Central memory CD4-positive, alpha-beta T cell (primary cell): ENCODE measurements around the gene CLEC18C.
"Not testable (repeated sequence)": the region's sequence is repeated elsewhere in the genome, so short reads cannot be mapped to it uniquely, and the experiment has no call there.

Experiments
- DNase-seq: peaks from one replicate; pipeline ENCODE4 v3.0.0; 2022

CLEC18C gene

DNA sequence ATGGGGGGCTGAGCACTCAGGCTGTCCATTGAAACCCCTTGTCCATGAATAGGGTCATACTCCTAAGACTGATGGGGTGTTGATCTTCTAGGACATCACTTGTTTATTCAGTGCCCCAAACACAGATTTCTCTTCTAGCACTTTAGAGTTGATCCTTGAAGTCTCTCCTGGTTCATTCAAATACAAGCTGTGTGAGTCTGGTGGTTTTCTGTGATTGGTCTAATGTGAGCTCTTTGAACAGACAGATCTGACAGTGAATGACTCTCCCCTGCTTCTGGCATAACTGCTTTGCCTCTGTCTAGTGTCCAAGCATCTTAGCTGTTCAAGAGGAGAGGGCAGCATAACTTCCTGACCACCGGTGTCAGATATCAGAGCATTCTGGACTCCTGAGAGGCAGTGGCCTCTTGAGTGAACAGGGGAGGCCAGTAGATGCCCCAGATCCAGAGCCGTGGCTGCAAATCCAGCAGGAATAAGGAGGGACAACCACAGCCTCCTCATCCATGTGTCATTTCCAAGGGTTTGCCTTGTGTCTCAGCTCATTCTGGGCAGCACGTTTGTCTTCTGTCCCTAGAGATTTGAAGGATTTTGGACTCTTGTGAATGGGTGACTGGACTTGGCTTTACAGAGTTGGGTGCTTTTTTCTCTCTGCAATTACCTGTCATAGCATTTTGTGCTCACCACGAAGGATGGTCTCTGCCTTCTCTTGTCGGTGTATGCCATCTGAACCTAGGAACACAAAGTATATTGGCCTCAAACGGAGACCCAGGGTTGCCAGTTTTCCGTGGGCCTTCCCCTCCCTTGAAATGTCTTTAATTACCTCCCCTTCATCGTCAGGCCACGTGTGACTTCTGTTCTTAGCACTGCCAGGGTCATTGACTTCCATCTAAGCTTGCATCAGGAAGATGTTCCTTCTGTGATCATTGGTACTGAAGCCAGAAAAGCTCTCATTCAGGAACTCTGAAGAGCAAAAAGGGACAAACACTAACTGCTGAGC is 13.9 kb upstream of the CLEC18C start:
- no peak for DNase-seq

DNA sequence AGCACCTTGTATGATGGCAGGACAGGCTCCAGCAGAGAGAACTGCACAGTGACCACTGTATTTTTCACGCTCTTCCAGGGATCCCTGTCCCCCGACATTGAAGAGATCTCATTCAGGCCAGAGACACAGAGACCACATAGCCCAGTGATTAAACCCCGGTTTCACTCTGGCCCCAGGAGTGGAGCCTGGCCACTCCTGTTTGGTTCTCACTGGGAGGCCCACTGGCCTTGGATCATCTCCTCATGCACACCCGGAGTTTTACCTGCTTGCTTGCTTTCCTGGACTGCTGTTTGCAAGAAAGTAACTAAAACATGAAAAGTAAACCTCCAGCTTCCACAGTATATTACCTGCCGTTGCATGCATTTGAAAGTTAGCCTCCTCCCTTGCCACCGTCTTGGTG is 13.2 kb upstream of the CLEC18C start:
- no peak for DNase-seq

DNA sequence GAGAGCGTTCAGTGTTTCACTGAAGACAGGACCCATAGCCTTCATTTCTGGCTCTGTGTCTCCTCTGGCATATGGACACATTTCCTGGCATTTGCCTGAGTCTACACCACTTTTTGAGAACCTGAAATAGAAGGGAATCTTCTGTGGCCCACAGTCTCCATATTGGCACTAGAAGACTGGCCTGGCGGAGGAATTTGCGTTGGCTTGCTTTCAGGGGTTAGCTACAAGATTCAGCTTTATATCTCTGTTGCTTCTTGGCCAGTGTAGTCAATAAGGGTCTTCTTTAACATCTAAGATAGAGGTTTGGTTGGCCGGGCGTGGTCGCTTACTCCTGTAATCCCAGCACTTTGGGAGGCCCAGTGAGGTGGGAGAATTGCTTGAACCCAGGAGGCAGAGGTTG is 12.8 kb upstream of the CLEC18C start:
- DNase-seq = no peak

DNA sequence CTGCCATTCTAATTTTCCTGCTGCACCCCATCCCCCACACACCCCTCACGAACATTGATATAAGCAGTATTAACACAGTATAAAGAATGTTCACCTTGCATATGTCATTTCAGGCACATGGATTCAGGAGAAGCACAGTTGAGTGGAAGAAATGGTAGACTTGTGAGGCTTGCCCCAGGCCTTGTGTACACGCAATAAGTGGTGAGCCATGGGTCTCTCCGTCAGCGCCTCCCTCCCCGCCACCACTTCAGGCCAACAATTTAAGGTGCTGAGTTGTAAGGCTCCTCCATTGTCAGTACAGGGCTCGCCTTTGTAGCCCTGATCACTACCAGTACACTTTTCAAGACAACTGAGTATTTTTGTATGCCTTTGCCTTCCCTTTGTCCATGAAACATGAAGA is 12.2 kb upstream of the CLEC18C start:
- no peak for DNase-seq

DNA sequence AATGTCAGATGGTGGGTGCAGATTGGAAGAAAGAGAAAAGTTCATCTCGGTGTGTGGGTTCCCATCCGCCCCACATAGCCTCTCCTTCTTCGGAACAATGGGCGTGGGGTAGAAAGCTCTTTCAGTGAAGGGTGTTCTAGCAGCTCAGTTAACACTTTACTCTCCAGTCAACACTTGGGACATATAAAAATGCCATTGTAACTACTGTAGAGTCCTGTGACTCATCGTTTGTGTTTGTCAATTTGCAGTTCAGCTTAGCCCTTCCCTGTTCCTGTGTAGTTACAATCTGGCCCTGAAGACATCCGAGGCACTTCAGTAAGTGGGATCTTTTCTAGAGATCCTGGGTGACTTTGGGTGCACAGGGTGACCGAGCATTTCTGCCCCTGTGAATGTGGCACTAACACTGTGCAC is 11.5 kb upstream of the CLEC18C start:
- DNase-seq = no peak

DNA sequence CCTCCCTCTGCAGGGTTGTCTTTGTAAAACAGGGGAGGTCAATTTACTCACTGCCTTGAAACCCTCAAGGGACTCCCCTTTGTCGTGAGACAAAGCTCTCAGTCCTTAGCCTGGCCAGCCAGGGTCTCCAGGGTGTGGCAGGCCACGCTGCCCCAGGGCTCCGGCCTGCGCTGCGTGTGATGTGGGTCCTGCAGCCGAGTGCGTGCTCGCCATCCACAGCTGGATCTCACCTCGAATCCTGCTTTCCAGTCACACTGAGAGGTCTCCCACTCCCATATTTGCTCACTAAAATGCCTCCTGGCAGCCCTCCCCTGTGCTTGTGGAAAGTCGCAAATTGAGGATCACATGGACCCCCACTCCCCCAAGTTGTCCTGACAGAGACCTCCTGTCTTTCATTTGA is 10.0 kb upstream of the CLEC18C start:
- DNase-seq = no peak

DNA sequence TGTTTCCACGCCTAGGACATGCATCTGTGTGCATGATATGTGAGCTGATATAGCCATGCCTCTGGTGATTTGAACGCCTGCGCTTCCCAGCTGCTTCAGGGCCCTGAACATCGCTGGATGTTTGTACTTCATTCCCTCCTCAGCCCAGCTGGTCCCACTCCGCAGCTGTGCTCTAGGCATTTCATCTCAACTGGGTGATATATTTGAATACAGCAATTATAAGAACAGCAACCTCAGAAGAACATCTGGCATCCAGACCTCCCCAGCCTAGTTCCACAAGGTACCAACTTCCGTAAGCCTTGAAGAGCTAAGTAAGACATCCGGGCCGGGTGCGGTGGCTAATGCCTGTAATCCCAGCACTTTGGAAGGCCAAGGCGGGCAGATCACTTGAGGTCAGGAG is 6.9 kb upstream of the CLEC18C start:
- DNase-seq = not testable (repeated sequence)

DNA sequence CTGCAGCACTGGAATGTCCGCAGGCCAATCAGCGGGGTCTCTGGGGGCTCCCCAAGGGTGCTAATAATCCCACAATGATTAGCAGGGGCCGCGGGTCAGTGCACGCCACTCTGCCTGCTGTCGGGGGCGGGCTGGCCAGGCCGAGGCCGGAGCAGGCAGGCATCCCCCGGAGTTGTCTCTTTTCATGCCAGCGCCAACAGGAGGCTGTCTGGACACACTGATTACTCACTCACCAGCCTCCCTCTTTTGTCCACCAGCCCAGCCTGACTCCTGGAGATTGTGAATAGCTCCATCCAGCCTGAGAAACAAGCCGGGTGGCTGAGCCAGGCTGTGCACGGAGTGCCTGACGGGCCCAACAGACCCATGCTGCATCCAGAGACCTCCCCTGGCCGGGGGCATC is 329 bp downstream of the CLEC18C start:
- DNase-seq = not testable (repeated sequence)

DNA sequence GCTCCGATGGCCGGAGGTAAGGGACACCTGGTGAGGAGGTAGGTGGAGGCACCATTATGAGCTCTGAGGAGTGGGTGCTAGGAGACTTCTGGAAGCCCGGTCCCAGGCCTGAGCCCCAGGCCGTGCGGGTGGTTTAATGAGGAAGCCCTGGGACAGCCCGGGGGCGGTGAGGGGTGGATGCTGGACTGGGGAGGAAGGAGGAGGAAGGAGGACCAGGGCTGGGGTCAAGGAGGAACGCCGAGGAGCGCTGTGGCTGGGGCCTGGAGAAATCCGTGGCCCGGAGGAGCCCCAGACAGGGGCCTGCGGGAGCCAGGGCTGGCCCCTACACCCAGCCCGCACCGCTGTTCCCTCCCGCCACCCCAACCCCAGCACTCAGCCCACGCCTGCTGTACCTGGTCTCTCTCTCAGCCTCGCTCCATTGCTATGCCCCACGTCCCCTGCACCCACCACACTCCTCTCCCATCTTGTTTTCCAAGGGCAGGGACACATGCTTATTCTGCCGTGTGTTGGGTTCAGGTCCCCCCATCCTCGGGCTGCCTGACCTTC is 873 bp downstream of the CLEC18C start:
- DNase-seq = not testable (repeated sequence)

DNA sequence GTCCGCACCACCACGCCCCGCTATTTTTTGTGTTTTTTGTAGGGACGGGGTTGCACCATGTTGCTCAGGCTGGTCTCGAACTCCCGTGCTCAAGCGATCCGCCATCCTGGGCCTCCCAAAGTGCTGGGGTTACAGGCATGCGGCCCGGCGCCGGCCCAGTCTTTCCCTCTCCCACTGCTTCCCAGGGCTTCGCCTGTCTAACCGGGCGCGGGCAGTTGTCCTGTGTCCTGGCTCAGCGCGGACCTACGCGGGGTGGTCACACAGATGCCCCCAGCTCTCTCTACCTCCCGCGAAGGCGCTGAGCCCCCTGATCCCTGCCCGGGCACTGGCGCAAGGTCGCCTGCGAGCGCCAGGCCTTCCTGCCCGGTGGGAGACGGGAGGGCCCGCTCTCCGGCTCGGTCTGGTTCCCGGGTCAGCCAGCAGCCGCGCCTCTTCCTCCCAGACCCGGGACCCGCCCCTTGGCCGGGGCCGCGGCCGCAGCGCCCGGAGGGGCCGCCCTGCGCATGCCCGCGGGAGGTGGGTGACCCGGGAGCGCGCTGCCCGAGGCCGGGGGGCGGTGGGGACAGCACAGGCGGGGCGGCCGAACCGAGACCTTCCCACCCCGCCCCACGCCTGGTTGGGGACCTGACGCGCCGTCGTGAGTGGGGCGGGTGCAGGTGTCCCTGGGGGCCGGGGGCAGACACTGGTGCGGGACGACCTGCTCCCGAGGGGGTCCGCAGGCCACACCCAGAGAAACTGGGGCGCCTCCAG is 14.4 kb downstream of the CLEC18C start:
- not testable (repeated sequence) for DNase-seq

DNA sequence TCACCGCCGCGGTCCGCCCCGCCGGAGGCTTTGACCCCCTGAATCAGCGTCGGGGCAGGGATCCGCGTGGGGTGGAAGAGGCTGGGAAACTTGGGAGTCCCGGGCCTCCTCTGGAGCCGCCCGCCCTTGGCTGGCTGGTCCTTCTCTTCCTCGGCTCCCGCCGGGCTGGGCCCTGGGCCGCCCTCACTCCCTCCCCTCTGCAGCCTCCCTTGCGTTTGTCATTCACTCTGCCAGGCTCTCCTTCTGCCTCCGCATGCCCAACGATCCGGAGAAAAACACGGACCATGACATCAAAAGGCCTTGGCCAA is 15.0 kb downstream of the CLEC18C start:
- DNase-seq = not testable (repeated sequence)

DNA sequence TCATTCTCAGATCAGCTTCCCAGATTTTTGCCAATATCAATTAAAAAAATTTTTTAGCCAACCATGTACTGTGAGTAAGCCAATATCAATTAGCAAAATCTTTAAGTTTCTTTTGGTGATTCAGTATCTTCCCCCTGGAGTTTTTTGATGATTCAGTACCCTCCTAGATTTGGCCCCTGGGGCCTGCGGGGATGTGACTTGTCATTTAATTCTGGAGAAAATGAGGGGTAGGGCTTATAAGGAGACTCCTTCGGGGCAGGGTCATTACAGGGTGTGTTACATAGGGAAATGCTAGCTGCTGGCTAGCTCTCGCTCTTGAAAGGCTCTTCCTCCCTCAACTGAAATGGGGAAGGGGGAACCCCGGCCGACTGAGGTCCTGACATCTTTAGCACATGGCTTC is 17.0 kb downstream of the CLEC18C start:
- not testable (repeated sequence) for DNase-seq

DNA sequence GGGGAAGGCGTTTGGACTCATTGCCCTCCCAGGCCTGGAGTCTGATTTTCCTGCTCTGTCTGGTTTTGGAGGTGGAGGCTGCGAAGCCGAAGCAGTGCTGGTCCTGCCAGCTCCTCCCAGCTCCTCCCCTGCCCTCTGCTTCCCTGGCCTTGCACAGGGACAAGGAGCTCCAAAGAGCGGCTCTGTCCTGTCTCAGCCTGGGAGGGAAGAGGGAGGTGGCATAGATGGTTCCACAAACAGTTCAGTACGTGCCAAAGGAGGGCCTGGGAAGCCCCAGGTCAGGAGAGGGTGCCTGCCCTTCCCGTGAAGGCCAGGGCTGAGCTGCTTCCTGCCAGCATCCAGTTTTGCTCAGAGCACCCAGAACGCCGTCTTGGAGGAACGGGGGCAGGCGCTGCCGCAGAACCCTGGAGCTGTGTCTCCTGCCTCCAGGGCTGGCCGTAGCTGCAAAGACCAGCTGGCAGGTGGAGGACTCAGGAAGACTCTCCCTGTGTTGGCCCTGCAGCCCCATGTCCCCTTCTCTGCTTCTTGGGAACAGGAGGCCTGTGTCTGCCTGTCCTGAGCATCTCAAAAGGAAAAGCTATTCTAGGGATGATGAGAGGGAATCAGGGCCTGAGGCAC is 23.2 kb downstream of the CLEC18C start:
- not testable (repeated sequence) for DNase-seq

DNA sequence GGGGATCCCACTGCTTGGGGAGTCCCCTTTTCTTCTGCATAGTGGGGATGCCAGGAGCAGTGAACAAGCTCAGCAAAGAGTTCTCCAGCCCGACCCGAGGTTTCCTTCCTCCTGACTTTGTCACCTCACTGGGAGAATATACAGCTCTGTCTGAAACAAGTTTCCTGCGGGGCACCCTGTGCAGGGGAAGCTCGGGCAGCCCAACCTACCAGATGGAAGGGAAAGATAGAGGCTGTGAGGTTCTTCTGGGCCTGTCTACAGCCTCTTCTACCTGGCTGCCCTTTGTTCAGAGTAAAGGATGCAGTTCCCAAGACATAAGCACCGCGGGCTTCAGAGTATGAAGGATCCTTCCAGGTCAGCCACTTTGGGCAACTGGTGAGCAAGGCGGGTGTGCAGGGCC is 24.0 kb downstream of the CLEC18C start:
- not testable (repeated sequence) for DNase-seq

DNA sequence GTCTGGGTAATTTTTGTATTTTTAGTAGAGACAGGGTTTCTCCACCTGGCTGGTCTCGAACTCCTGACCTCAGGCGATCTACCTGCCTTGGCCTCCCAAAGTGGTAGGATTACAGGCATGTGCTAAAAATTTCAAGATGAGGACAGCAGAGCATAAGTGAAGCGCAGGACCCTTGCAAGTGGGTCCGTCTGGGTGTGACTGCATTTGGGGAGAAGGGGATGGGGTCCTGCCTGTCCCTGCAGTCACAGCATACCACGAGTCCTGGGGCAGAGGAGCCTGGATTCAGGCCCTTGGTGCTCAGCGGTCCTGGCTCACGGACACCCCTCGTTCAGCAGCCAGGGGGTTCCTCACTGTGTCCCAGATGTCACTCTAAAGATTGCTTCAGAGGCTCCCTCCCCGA is 24.6 kb downstream of the CLEC18C start:
- not testable (repeated sequence) for DNase-seq

DNA sequence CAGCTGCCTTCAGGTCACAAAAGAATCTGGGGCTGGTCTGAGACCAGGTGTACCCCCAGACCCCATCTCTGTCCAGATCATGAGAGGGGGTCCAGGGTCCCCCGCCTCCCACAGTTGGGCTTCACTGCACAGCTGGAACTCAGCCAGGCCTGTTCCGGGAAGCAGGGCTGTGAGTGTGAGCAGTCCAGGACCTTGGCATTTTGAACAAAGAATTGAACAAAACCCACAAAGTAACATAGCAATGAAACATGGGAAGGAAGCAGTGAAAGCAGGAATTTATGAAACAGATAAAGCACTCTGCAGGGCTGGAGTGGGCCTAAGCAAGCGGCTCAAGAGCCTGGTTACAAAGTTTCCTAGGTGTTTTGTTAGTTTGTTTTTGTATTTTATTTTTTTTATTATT is 25.1 kb downstream of the CLEC18C start:
- DNase-seq = not testable (repeated sequence)

DNA sequence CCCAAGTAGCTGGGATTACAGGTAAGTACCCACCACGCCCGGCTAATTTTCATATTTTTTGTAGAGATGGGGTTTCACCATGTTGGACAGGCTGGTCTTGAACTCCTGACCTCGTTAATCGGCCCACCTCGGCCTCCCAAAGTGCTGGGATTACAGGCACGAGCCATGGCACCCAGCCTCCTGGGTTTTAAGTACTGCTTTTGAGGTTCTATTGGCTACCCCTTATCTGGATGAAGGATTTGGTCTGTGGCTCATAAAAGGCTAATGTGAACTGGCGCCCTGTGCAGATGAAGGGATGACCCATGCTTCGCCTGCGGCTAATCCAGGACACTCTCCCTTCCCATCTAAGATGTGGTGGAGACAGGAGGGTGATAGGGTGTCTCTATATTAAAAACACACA is 25.6 kb downstream of the CLEC18C start:
- not testable (repeated sequence) for DNase-seq

DNA sequence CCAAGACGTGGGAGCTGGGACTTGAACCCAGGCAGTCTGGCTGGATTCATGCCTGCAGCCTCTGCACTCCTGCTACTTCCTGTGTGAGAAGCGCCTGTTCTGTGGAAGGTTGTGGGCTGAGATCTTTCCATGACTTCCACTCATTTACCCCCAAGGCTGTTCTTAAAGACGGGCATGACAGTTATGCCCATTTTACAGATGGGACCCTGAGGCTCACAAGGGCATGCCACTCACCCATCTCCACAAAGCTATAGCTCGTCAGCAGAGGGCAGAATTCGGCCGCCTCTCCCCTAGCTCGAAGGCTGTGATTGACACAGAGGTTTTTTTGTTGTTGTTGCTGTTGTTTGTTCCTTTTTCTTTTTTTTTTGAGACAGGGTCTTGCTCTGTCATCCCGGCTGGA is 26.5 kb downstream of the CLEC18C start:
- DNase-seq = not testable (repeated sequence)

DNA sequence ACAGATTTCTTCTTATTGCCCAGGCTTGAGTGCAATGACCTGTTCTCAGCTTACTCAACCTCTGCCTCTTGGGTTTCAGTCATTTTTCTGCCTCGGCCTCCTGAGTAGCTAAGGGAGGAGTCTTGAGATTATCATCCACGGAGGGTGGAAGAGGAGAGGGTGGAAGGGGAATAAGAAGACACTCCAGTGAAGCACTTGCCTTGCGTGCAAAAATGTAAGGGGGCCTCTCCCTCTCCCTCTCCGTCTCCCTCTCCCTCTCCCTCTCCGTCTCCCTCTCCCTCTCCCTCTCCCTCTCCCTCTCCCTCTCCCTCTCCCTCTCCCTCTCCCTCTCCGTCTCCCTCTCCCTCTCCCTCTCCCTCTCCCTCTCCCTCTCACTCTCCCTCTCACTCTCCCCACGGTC is 29.9 kb downstream of the CLEC18C start:
- DNase-seq = not testable (repeated sequence)

DNA sequence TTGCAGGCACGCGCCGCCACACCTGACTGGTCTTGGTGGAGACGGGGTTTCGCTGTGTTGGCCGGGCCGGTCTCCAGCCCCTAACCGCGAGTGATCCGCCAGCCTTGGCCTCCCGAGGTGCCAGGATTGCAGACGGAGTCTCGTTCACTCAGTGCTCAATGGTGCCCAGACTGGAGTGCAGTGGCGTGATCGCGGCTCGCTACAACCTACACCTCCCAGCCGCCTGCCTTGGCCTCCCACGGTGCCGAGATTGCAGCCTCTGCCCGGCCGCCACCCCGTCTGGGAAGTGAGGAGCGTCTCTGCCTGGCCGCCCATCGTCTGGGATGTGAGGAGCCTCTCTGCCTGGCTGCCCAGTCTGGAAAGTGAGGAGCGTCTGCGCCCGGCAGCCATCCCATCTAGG is 30.4 kb downstream of the CLEC18C start:
- DNase-seq = not testable (repeated sequence)

DNA sequence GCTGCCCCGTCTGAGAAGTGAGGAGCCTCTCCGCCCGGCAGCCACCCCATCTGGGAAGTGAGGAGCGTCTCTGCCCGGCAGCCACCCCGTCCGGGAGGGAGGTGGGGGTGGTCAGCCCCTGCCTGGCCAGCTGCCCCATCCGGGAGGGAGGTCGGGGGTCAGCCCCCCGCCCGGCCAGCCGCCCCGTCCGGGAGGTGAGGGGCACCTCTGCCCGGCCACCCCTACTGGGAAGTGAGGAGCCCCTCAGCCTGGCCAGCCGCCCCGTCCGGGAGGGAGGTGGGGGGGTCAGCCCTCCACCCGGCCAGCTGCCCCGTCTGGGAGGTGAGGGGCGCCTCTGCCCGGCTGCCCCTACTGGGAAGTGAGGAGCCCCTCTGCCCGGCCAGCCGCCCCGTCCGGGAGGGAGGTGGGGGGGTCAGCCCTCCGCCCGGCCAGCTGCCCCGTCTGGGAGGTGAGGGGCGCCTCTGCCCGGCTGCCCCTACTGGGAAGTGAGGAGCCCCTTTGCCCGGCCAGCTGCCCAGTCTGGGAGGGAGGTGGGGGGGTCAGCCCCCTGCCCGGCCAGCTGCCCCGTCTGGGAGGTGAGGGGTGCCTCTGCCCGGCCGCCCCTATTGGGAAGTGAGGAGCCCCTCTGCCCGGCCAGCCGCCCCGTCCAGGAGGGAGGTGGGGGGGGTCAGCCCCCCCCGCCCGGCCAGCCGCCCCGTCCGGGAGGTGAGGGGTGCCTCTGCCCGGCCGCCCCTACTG is 31.2 kb downstream of the CLEC18C start:
- DNase-seq = not testable (repeated sequence)

DNA sequence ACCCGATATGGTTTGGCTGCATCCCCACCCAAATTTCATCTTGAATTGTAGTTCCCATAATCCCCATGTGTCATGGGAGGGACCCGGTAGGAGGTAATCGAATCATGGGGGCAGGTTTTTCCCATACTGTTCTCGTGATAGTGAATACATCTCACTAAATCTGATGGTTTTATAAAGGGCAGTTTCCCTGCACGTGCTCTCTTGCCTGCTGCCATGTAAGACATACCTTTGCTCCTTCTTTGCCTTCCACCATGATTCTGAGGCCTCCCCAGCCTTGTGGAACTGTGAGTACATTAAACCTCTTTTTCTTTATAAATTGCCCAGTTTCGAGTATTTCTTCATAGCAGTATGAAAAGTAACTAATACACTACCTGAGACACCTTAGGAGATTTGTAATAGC is 32.8 kb downstream of the CLEC18C start:
- DNase-seq = not testable (repeated sequence)
